HG03354 (cell line): ENCODE measurements around the gene LRSAM1.

Source experiments
- ATAC-seq: cut with Tn5 transposase; IDR thresholded peaks from one replicate; pipeline ENCODE4 v1.9.1; 2021; ENCODE audit warnings: mild to moderate bottlenecking; ENCODE audit not compliant: unreplicated experiment, poor library complexity, severe bottlenecking

The LRSAM1 gene

DNA sequence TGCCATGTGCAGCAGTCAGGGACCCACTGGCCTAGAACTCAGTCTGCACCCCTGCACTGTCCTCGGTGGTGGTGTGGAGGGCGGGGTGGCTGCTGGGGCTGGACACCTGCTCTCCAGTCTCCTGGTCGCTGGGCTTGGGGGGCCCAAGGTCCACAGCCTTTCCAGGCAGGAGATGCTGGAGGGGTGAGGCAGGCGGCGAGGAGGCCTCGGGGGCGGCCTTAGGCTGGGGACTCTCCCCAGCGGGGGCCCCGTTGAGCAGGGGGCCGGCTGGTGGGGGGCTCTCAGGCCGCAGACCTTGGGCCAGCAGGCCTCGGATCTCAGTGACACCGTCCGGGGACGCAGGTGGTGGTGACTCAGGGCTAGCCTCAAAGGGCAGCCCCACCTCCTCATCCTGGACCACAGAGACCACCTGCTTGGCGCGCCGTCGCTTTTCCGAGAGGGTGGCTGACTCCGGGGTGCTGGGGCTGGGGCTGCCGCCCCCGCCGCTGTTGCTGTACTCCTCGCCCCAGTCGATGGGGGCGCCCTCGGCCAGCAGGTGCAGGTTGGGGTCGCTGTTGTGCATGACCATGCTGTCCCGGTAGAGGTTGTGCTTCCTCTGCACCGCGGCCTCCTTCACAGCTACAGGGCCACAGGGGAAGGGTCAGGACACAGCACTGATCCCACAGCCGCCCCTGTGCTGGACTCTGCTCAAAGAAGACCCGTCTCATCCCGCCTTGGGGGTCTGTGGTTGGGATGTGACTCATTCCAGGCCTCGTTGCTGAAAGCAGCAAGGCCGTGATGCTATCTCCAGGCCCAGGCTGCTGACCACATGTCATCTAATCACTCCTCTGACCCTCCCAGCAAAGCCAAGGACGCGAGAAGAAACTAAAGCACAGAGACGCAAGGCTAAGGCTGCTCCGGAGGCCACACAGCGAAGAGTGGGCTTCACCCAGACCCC is 55.8 kb downstream of the LRSAM1 start:
- ATAC-seq: no peak

DNA sequence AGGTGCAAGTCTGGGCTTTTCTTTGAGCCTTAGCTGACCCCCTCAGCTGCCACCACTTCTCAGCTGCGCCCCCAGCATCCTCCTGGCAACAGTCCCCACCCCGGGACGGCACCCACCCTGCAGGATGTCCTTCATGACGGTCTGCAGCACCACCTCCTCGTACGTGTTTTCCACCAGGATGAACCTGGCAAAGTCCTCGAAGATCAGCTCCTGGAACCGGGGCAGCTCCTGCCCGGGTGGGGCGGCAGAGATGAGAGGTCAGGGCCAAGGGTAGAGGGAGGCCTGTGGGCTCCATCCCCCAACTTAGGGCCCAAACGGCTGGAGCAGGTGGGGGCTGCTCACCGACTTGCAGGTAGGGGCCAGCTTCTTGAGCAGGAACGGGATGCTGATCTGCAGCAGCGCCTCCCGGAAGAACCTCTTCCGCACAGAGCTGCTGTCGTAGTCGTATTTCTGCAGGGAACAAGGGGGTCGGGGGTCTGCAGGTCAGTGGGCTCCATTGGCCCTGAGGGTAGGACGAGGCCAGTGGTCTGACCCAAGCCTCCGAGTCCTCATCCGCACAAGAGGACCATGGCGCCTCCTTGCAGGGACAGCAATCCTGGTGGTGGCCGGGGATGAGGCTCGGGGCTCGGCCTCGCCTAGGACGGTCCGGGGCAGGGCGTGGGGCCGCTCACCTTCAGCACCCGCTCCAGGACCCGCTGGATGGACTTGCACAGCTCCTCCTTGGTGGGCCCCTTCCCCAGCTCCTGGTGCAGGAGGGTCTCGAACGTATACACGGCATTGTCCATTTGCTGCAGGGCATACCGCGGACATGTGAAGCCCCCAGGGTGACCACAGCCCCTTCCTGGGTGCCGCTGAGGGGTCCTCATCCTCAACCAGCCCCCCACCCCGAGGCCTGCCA is 56.7 kb downstream of the LRSAM1 start:
- no peak for ATAC-seq

DNA sequence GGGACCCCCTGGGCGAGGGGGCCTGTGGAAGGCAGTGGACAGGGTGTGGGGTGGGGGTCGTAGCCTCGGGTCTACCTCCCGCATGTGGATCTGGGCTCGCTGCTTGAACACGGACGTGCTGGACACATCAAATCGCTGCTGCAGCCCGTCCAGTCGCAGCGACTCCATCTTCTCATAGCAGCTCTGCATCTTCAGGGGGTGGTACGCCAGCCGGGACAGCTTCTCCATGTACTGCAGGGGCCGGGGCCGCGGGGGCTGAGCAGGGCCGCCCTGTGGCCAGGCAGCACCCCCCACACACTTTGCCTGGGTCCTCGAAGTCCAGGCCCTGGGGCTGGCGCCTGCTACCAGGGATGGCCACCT is 57.6 kb downstream of the LRSAM1 start:
- no peak for ATAC-seq

DNA sequence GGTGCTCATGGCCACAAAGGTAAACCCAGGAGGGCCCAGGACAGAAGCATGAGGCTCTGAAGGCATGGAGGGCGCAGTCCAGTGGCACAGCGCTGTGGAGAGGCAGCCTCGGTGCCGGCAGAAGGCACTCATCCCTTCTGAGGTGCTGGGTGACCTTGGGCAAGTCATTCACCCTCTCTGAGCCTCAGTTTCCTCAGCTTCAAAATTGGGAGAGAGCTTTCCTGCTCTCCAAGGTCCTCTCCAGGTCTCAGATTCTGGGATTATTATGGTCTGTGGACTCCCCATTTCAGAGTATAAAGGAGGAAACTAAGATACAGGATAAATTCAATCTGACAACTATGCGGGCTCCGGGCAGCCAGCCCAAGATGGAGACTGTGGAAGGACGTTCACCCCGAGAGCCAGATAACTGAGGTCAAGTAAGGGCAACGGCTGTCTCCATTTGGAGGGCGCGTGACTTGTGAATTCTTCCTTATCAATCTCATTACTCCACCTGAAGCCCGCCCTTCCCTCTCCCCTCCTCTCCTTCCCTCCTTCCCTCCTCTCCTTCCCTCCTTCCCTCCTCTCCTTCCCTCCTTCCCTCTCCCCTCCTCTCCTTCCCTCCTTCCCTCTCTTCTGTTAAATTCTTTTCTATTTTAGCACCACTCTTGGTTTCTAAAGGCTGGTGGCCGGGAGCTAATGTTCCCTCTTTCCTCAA is 58.1 kb downstream of the LRSAM1 start:
- no peak for ATAC-seq

DNA sequence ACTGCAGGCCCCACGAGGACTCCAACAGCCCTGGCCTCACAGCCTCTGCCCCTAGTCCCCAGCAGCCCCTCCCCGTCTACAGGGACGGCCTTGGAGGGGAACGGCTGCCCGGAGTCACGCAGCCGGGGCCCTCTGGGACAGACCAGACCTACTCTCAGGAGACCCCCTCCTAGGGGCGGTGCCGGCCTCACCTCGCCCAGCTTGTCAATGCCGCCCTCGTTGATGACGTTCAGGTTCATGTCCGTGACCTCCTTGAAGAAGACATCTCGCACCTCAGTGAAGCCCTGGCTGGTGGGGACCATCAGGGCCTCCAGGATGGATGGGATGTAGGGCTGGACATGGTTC is 58.6 kb downstream of the LRSAM1 start:
- no peak for ATAC-seq

DNA sequence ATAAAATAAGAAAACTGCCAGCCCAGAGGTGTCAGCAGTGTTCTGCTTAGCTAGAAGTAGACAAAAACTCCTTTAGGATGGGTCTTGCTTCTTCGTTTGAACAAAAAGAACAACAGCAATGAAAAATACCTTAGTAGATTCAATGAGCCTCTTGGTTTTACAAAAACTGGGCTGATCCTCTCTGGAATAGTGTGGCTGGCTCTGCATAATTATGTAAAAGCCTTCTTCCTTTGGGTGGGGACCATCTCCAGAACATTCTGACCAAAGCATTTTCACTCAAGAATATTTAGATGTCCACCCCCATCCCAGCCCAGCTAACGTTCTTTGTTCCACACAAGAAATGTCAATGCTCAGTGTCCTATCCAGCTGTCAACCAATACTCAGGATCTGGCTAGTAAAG is 63.2 kb downstream of the LRSAM1 start:
- no peak for ATAC-seq

DNA sequence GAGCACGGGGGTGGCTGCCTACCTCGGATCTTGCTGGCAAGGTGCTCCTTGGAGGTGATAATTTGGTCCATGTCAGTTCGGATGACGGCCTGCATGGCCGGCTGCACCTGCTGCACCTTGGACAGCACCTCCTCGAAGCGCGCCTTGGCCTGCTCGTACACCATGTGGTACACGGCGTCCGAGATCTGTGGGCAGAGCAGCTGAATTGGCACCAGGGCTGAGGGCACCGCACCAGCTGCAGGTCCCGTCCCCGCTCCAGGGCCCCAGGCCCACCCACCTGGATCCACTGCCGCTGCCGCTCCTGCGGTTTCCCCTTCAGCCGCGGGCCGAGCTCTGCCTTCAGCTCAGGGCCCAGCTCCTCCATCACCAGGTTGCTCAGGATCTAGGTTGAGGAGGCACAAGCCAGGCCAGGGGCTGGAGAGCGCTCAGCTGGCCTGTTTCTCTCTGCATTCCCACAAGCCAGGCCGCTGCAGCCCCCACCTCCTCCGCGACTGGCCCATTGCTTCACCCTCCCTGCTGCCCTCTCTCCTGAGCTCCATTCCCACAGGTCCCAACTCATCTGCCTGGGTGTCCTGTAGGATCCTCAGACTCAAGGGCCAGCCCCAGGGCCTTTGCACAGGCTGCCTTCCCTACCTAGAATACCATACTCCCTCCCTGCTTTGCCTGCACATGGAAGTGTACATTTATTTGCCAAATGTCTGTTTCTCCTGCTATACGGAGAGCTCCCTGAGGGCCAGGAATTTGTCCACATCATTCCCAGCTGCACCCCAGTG is 65.7 kb downstream of the LRSAM1 start:
- ATAC-seq: no peak

DNA sequence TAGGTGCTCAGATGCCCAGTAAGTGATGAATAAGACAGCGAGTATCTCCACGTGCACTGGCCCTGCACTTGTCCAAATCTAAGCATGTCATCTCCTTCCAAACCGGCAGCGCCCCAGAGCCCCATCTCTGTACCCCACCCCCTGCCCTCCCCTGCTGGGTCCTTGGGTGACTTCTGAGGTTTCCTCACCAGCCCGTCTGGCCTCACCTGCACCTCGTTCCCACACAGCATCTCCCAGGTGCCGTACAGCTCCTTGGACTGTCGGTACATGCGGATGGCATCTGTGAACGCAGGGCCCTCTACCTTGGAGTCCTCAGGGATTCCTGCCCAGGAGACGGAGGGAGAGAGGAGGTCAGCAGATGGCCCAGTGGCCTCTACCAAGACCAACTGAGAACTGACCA is 66.3 kb downstream of the LRSAM1 start:
- no peak for ATAC-seq

DNA sequence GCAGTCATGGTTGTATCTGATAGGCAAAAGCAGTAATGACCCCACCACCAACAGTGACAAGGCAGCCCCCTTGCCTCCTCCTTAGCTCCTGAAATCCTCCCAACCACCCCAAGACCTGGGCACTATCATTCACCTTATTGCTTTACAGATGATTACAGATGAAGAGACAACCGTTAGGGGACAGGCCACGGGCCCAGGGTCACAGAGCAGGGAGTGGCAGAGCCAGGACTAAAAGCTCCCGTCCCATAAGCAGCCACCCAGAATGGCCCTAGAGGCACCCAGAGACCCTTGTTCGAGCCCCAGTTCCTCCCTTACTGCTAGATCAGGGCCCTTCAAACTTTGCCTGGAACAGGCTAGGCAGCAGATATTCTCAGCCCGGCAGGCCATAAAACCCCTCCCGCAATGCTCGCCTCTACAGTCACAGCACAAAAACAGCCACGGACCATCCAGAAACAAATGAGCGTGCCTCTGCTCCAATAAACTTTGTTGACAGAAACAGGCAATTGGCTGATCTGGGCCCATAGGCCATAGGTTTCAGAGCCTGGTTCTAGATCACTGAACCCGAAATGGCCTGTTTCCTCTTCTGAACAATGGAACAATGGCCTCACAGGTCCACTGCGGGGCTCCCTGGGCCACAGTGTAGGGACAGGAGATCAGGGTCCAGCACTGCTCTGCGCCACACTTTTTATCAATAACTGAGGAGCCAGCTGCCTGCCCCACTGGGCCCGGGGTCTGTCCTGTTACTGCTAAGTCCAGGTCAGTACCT is 67.0 kb downstream of the LRSAM1 start:
- no peak for ATAC-seq

DNA sequence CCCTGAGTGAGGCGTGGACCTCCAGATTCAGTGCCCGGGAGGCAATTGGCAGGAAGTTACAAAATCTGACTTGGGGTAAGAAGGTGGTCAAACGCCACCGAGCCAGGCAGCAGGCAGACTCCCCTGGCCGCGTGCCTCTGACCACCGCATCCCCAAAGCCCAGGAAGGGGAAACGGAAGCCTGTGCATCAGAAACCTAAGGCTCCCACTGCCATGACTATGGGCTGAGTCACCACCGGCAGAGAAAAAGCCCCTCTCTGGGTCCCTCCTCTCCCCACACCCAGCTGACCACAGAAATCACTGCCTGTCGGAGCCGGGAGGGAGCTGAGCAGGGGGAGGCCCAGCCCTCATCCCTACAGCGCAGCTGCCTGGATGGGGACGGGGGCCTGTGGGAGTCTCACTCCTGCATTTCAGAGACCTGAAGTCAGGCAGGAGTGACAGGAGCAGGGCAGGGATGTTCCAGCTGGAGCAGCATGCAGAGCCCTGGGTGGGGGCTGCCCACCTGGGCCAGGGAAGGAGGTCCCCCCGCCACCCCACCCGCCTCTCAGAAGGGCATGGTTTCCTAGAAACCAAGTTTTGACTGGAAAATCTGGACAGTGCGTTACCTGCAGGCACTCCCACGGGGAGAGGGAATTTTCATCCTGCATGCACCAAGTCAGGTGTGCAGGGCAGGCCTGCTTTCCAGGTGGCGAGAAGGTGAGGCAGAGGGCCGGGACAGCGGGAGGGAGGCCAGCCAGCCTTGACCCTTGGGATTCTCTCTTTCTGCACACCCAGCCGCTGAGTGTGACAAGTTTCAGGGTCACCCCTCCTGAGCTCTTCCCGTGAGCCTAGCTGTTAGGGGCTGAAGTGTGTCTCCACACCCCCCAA is 68.2 kb downstream of the LRSAM1 start:
- ATAC-seq: no peak

DNA sequence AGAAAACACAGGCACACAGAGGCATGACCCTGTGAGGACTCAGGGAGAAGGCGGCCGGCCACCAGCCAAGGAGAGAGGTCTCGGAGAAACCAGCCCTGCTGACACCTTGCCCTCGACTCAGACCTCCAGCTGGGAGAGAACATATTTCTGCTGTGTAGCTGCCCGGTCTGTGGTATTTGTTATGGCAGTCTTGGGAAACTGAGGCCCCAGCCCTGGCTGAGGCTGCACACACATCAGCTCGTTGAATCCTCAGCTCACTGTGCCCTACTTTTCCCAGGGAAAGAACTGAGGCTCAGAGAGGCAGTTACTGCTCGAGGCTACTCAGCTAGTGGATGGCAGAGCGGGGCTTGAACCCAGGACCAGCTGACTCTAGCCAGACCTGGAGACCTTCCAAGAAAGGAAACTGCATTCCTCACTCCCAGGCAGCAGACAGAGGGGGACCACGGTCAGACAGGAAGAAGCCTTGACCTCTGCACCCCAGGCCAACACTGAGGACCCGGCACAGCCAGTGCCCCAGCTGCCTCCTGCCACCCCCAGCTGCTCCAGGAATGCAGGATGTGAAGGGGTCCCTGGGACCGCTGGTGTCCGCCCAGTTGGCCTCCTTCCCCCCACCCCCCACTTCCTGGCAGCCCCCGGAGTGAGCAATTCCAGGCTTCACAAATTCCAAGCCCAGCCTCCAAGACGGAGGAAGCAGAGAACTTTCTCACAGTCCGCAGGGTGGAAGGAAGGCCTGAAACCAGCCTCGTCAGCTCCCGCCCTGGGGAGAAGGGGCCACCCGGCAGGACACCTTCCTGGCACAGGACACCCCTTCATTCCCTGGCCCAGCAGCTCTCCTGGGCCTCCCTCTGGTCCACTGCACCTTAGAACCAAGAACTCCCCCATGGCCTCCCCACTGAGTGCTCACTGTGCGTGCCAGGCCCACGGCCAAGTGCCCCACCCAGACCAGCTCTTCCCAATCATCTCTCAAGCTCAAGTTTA is 69.9 kb downstream of the LRSAM1 start:
- ATAC-seq: no peak

DNA sequence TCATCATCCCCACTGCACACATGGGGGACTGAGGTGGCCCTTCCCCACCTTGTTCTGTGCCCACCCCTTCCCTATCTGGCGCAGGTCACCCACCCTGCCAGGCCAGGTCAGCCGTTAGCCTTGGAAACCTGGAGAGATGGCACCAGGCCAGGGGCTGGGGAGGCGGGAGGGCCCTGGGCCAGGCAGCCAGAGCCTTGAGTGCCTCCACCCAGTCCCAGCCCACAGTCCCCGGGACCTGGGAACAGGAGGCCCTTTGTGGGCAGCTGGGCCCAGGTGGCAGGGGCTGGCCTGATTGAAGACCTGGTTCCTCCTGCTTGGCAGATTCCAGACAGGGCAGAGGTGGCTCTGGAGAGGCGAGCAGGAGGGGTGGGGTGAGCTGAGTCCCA is 70.6 kb downstream of the LRSAM1 start:
- no peak for ATAC-seq

DNA sequence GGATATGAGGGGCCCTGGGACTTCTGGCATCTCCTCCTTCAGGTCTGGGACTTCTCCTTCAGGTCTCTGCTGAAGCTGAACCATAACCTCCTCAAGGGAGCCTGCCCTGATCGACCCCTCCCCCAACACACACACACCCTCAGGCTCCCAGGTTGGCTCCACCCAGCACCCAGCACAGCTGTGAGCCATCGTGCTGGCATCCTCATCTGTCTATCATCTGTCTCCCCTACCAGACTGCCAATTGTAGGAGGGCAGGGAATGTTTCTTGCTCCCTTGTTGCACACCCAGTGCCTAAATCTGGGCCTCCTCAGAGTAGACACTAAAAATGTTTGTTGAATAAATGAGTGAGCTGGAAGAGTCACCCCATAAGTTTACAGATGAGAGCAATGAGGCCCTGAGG is 71.4 kb downstream of the LRSAM1 start:
- ATAC-seq: no peak

DNA sequence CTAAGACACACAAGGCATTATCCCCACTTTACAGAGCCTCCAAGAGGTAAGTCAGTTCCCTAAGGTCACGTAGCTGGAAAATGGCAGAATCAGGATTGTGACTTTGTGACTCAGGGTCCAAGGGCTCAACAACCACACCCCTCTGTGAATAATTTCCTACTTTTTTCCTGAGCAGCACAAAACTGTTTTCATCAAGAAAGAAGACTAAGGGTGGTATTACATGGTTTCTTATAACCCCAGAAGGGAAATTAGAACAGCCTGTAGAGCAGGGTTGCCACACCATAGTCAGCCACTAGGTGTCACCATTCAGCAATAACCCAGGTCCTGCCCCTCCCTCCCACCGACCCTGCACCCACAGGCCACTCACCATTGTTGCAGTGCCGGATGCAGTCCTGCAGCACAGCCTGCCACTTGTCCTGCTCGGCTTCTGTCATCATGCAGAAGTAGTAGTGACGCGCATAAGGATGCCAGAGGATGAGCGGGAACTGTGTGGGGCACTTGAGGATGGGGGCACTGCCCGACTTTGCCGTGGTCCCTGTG is 72.1 kb downstream of the LRSAM1 start:
- no peak for ATAC-seq

DNA sequence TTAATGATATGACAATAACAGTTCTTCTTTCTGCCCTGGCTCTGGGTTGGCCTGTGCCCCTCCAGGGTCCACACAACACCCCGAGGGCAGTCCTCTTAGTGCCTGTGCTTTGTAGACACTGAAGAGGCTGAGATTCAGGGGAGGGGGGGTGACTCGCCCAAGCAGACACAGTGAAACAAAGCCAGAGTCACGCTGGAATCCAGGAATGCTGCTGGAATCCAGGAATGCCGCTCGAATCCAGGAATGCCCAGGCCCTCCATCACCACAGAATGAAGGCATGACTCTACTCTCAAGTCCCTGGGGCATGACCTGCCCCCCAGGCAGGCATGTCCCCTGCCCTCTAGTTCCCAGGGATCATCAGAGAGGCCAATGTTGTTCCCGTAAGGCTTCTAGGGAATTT is 73.1 kb downstream of the LRSAM1 start:
- no peak for ATAC-seq

DNA sequence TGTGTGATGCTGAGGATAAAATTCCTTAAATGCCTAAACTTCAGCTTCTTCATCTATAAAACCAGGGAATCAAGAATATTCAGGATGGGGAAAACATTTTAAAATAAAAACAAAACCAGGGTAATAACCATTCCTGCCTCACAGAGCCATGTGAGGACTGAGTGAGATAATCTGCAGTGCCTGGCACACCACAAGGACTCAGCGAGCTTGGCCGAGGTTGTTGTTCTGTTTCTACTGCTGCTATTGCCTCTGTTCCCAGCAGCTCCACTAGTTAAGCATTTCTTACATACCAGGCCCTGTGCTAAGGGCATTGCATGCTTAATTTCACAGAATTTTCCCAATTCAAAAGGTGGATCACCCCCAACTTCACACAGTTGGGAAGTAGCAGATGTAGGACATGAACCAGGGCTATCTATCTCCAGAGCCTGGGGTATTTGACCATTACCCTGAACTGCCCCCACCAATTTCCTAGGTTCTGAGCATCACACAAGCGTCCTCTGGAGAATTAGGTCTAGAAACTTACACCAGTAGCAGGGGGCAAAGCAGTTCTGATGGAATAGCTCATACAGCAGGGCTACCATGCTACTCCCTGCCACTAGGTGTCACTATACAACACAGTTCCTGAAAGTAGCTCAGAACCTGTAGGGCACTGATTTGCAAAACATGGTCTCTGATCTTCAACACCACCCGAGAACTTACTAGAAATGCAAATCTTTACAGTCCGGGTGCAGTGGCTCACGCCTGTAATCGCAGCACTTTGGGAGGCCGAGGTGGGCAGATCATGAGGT is 74.3 kb downstream of the LRSAM1 start:
- no peak for ATAC-seq
